Activated CD4-positive, alpha-beta memory T cell treated with anti-CD3 and anti-CD28 coated beads for 36 hours (primary cell): Measurements from ENCODE around the gene DBNDD2. TPM values are rescaled to one million over a fixed set of nuclear protein-coding genes. Genes with fewer than 3 reads are reported as not detected.
A peak's percentile ranks its signal among the peaks of the same experiment; 100 is the strongest.

Experiments used
- CTCF ChIA-PET: fragments of 350-600 bp; sonication (Branson Sonifier 250); formaldehyde crosslinking; loops from one replicate; lab custom pipeline; 2021; ENCODE audit warnings: antibody characterized with exemption, inconsistent platforms; lab: Charles Lee
- POLR2A ChIA-PET: fragments of 350-600 bp; sonication (Branson Sonifier 250); formaldehyde crosslinking; loops from one replicate; lab custom pipeline; 2021; ENCODE audit warnings: antibody characterized with exemption; lab: Charles Lee
- DNase-seq: peaks from one replicate; pipeline ENCODE4 v3.0.0-alpha.2; 2020
- H3K27ac Mint-ChIP-seq: one replicate; pipeline ENCODE4 v1.8.0; 2021; ENCODE audit warnings: mixed read lengths
- H3K27me3 Mint-ChIP-seq: one replicate; pipeline ENCODE4 v1.8.0; 2021; ENCODE audit warnings: mixed read lengths
- H3K36me3 Mint-ChIP-seq: one replicate; pipeline ENCODE4 v1.8.0; 2021; ENCODE audit warnings: mixed read lengths
- H3K4me1 Mint-ChIP-seq: one replicate; pipeline ENCODE4 v1.8.0; 2021; ENCODE audit warnings: low read depth, mixed read lengths
- H3K4me3 Mint-ChIP-seq: one replicate; pipeline ENCODE4 v1.8.0; 2021; ENCODE audit warnings: mild to moderate bottlenecking, mixed read lengths
- H3K9me3 Mint-ChIP-seq: one replicate; pipeline ENCODE4 v1.8.0; 2021; ENCODE audit warnings: mixed read lengths
- intact Hi-C: fragments of 100-400 bp; cut with micrococcal nuclease; formaldehyde crosslinking; loops from one replicate; pipeline ENCODE4 v1.15.1; 2023
- total RNA-seq, 2 experiments: library from RNA; stranded (reverse); gene quantifications; one replicate each; pipeline ENCODE4 v1.2.3, GENCODE V29; 2021

Gene DBNDD2
- total RNA-seq, 2 experiments from 2014 or later, result 21.6 to 22.6 TPM

GRCh38 chr20:45387274-45387673 is 20.8 kb upstream of the DBNDD2 start:
- CTCF ChIA-PET, result interaction anchor here (1.0 to 1.8 kb wide), 6 partner anchors 14 to 63 kb away, joined by 3 to 18 read pairs (median 6); partner anchors contain the start of gene SYS1
- intact Hi-C loops, result no loop called here
- POLR2A ChIA-PET, result interaction anchor here (1.1 to 1.2 kb wide), 2 partner anchors 13 to 28 kb away, joined by 3 read pairs; no protein-coding TSS in a partner anchor
- H3K9me3 Mint-ChIP-seq, result peaks cover 4% of the 10 kb centered on the region
- H3K36me3 Mint-ChIP-seq, result peaks cover 6% of the 10 kb centered on the region
- DNase-seq, result no peak
- H3K27ac Mint-ChIP-seq, result no peak overlapping the region
- no peaks in the 10 kb centered on the region for H3K27me3 Mint-ChIP-seq
- H3K4me3 Mint-ChIP-seq, result no peak overlapping the region
- H3K4me1 Mint-ChIP-seq, result peaks cover 24% of the 10 kb centered on the region

DNA sequence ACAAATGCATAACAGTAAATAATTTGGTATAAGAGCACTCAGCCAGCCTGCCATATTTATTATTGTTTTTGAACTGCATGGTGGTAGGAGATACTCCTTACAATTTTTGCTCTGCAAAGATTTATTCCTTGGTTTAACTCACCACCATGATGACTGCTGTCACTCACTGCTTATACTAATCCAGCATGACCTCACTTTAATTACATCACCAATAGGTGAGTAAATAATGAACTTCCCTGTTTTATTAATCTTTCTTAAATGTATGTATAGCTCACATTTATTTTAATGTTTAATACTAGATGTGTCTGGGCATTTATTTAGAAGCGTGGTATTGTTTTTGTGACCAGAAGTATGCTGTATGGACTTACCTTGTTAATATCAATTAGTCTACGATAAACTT is 17.2 kb upstream of the DBNDD2 start:
- Mint-ChIP-seq H3K27ac (no peak overlapping the region), H3K36me3 (peaks cover 6% of the 10 kb centered on the region)
- intact Hi-C loops, result no loop called here

GRCh38 chr20:45391559-45391958 is 16.5 kb upstream of the DBNDD2 start:
- no peak overlapping the region for H3K4me3 Mint-ChIP-seq

More for the DNA sequence above, 17.2 kb upstream of the DBNDD2 start:
- ChIA-PET CTCF (interaction anchor here (3.8 kb wide), 1 partner anchor 17 kb away, joined by 18 read pairs; no protein-coding TSS in a partner anchor), POLR2A (no interaction called here)
- Mint-ChIP-seq H3K4me3 (no peak overlapping the region), H3K9me3 (peaks cover 4% of the 10 kb centered on the region), H3K27me3 (no peaks in the 10 kb centered on the region), H3K4me1 (peaks cover 24% of the 10 kb centered on the region)
- no peak for DNase-seq

DNA sequence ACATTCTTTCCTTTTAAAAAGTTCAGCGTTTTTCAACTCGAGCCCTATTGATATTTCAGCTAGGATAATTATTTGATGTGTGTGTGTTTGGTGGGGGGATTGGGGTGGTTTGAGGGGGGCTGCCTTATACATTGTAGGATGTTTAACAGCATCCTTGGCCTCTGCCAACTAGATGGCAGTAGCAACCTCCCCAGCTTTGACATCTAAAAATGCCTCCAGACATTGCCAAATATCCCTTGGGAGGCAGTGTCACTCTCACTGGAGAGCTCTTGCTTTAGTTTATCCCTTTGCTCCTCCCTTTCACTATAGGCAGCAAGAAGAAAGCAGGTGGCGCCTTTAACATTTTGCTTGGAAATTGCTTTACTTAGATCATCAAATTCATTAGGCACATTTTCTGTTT is 15.4 kb upstream of the DBNDD2 start:
- intact Hi-C loops, result no loop called here
- ChIA-PET CTCF (interaction anchor here (0.6 to 3.8 kb wide), 3 partner anchors 19 to 44 kb away, joined by 3 to 18 read pairs (median 5); partner anchors contain the start of gene SYS1), POLR2A (no interaction called here)
- Mint-ChIP-seq H3K4me3 (no peak overlapping the region), H3K27ac (no peak overlapping the region), H3K4me1 (peaks cover 14% of the 10 kb centered on the region), H3K27me3 (no peaks in the 10 kb centered on the region), H3K9me3 (no peaks in the 10 kb centered on the region), H3K36me3 (peaks cover 3% of the 10 kb centered on the region)
- DNase-seq, result no peak

More at GRCh38 chr20:45391559-45391958, 16.5 kb upstream of the DBNDD2 start:
- peaks cover 24% of the 10 kb centered on the region for H3K4me1 Mint-ChIP-seq
- no peaks in the 10 kb centered on the region for H3K27me3 Mint-ChIP-seq
- DNase-seq, result no peak
- peaks cover 6% of the 10 kb centered on the region for H3K36me3 Mint-ChIP-seq
- no peak overlapping the region for H3K27ac Mint-ChIP-seq
- CTCF ChIA-PET, result interaction anchor here (1.6 to 3.8 kb wide), 2 partner anchors 18 to 29 kb away, joined by 5 to 18 read pairs; partner anchors contain the start of gene SYS1
- intact Hi-C loops, result no loop called here
- POLR2A ChIA-PET, result no interaction called here
- H3K9me3 Mint-ChIP-seq, result peaks cover 4% of the 10 kb centered on the region

- no peak overlapping the region for H3K27ac Mint-ChIP-seq
- intact Hi-C loops, result no loop called here
- POLR2A ChIA-PET, result no interaction called here
- no peaks in the 10 kb centered on the region for H3K36me3 Mint-ChIP-seq
- H3K4me3 Mint-ChIP-seq, result no peak overlapping the region
- H3K27me3 Mint-ChIP-seq, result no peaks in the 10 kb centered on the region
- CTCF ChIA-PET, result interaction anchor here (0.8 to 1.6 kb wide), 4 partner anchors 10 to 282 kb away, joined by 3 to 5 read pairs (median 4); partner anchors contain the start of gene SYS1
- H3K9me3 Mint-ChIP-seq, result peaks cover 2% of the 10 kb centered on the region
- peaks cover 8% of the 10 kb centered on the region for H3K4me1 Mint-ChIP-seq
- no peak for DNase-seq
These were observed 13.6 kb upstream of the DBNDD2 start for GRCh38 chr20:45394221-45395113.

GRCh38 chr20:45395114-45395415 is 13.0 kb upstream of the DBNDD2 start:
- CTCF ChIA-PET, result interaction anchor here (0.8 to 1.6 kb wide), 3 partner anchors 10 to 283 kb away, joined by 3 to 4 read pairs (median 4); partner anchors contain the start of gene SYS1
- peaks cover 8% of the 10 kb centered on the region for H3K4me1 Mint-ChIP-seq
- peaks cover 8% of the 10 kb centered on the region for H3K9me3 Mint-ChIP-seq
- POLR2A ChIA-PET, result no interaction called here
- DNase-seq, result no peak
- peaks cover 4% of the 10 kb centered on the region for H3K36me3 Mint-ChIP-seq
- H3K4me3 Mint-ChIP-seq, result no peak overlapping the region
- intact Hi-C loops, result no loop called here
- no peak overlapping the region for H3K27ac Mint-ChIP-seq
- no peaks in the 10 kb centered on the region for H3K27me3 Mint-ChIP-seq

- ChIA-PET POLR2A (no interaction called here), CTCF (no interaction called here)
- peaks cover 27% of the 10 kb centered on the region for H3K9me3 Mint-ChIP-seq
- H3K27ac Mint-ChIP-seq, result no peak overlapping the region
- no peak for DNase-seq
- intact Hi-C loops, result no loop called here
- no peaks in the 10 kb centered on the region for H3K27me3 Mint-ChIP-seq
- no peak overlapping the region for H3K4me3 Mint-ChIP-seq
- H3K36me3 Mint-ChIP-seq, result peaks cover 18% of the 10 kb centered on the region
- peaks cover 5% of the 10 kb centered on the region for H3K4me1 Mint-ChIP-seq
These were observed 9.1 kb upstream of the DBNDD2 start for GRCh38 chr20:45399018-45399417.

GRCh38 chr20:45400346-45401031 is 7.6 kb upstream of the DBNDD2 start:
- CTCF ChIA-PET, result no interaction called here
- DNase-seq, result no peak
- Mint-ChIP-seq H3K4me3 (no peak overlapping the region), H3K27me3 (peaks cover 2% of the 10 kb centered on the region), H3K36me3 (peaks cover 18% of the 10 kb centered on the region), H3K4me1 (peaks cover 11% of the 10 kb centered on the region), H3K9me3 (peaks cover 27% of the 10 kb centered on the region), H3K27ac (no peak overlapping the region)
- POLR2A ChIA-PET, result no interaction called here
- intact Hi-C loops, result no loop called here

DNA sequence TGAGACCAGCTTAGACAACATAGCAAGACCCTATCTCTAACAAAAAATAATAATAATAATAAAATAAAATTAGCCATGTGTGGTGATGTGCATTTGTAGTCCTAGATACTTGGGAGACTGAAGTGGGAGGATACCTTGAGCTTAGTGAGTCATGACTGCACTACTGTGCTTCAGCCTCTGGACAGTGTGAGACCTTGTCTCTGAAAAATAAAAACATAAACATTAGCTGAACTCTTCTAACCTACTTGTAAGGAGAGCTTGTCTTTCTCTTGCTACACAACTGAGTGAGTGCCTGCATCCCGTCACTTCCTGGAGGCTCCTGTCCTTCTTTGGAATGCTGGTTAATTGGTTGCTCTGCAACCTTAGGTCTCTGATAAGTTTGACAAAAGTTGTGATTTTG is 5.1 kb upstream of the DBNDD2 start:
- H3K27me3 Mint-ChIP-seq, result peaks cover 2% of the 10 kb centered on the region
- peaks cover 27% of the 10 kb centered on the region for H3K9me3 Mint-ChIP-seq
- CTCF ChIA-PET, result interaction anchor here (0.7 to 2.9 kb wide), 3 partner anchors 30 to 109 kb away, joined by 5 to 14 read pairs (median 5); no protein-coding TSS in a partner anchor
- POLR2A ChIA-PET, result interaction anchor here (1.3 kb wide), 1 partner anchor 56 kb away, joined by 3 read pairs; no protein-coding TSS in a partner anchor
- DNase-seq, result no peak
- H3K4me1 Mint-ChIP-seq, result peaks cover 18% of the 10 kb centered on the region
- intact Hi-C loops, result no loop called here
- H3K27ac Mint-ChIP-seq, result no peak overlapping the region
- H3K36me3 Mint-ChIP-seq, result peaks cover 18% of the 10 kb centered on the region
- no peak overlapping the region for H3K4me3 Mint-ChIP-seq

- ChIA-PET CTCF (interaction anchor here (1.0 to 2.9 kb wide), 4 partner anchors 10 to 45 kb away, joined by 4 to 14 read pairs (median 9); no protein-coding TSS in a partner anchor), POLR2A (no interaction called here)
- peaks cover 2% of the 10 kb centered on the region for H3K27me3 Mint-ChIP-seq
- H3K9me3 Mint-ChIP-seq, result peaks cover 25% of the 10 kb centered on the region
- peak overlapping the region; percentile 43 for H3K4me3 Mint-ChIP-seq
- peaks cover 18% of the 10 kb centered on the region for H3K4me1 Mint-ChIP-seq
- intact Hi-C loops, result no loop called here
- H3K27ac Mint-ChIP-seq, result peak overlapping the region; percentile 31
- DNase-seq, result no peak
- peaks cover 18% of the 10 kb centered on the region for H3K36me3 Mint-ChIP-seq
These were observed 3.7 kb upstream of the DBNDD2 start for GRCh38 chr20:45404438-45404837.

- H3K9me3 Mint-ChIP-seq, result peaks cover 13% of the 10 kb centered on the region
- peak overlapping the region; percentile 74 for H3K4me3 Mint-ChIP-seq
- H3K36me3 Mint-ChIP-seq, result peaks cover 11% of the 10 kb centered on the region
- peaks cover 18% of the 10 kb centered on the region for H3K4me1 Mint-ChIP-seq
- H3K27me3 Mint-ChIP-seq, result peaks cover 2% of the 10 kb centered on the region
- peak overlapping the region; percentile 38 for H3K27ac Mint-ChIP-seq
- ChIA-PET POLR2A (interaction anchor here (0.7 to 1.0 kb wide), 2 partner anchors 15 to 43 kb away, joined by 3 read pairs; partner anchors contain the start of gene SYS1), CTCF (interaction anchor here (0.8 to 2.5 kb wide), 3 partner anchors 31 to 43 kb away, joined by 3 to 13 read pairs (median 4); partner anchors contain the start of gene SYS1)
- no peak for DNase-seq
- intact Hi-C loops, result no loop called here
These were observed 2.4 kb upstream of the DBNDD2 start for GRCh38 chr20:45405571-45406259.
